HG02840 (cell line): ENCODE results near the gene DCBLD2.
"Not testable (repeated sequence)": the region's sequence is repeated elsewhere in the genome, so short reads cannot be mapped to it uniquely, and the experiment has no call there.

ENCODE experiments used
- ATAC-seq: cut with Tn5 transposase; IDR thresholded peaks from one replicate; pipeline ENCODE4 v1.9.1; 2021; ENCODE audit warnings: mild to moderate bottlenecking, moderate library complexity, moderate number of reproducible peaks; ENCODE audit not compliant: unreplicated experiment, low FRiP score

Gene DCBLD2

GRCh38 chr3:98894791-98895576 lies 6.5 kb downstream of the DCBLD2 start:
- ATAC-seq, result no peak

- ATAC-seq, result no peak
Observed at GRCh38 chr3:98893740-98894139, 7.8 kb downstream of the DCBLD2 start.

GRCh38 chr3:98892263-98892662 lies 9.2 kb downstream of the DCBLD2 start:
- ATAC-seq, result no peak

GRCh38 chr3:98890965-98891910 lies 10.3 kb downstream of the DCBLD2 start:
- no peak for ATAC-seq

GRCh38 chr3:98890181-98890835 lies 11.2 kb downstream of the DCBLD2 start:
- ATAC-seq, result no peak

GRCh38 chr3:98887684-98888083 lies 13.8 kb downstream of the DCBLD2 start:
- no peak for ATAC-seq

- no peak for ATAC-seq
Observed at GRCh38 chr3:98886525-98886924, 15.0 kb downstream of the DCBLD2 start.

GRCh38 chr3:98885851-98886250 lies 15.6 kb downstream of the DCBLD2 start:
- ATAC-seq, result no peak

GRCh38 chr3:98884675-98885371 lies 16.7 kb downstream of the DCBLD2 start:
- ATAC-seq, result no peak

GRCh38 chr3:98882614-98883333 lies 18.7 kb downstream of the DCBLD2 start:
- not testable (repeated sequence) for ATAC-seq

- no peak for ATAC-seq
Observed at GRCh38 chr3:98877132-98877531, 24.4 kb downstream of the DCBLD2 start.

- no peak for ATAC-seq
Observed at GRCh38 chr3:98875535-98875934, 26.0 kb downstream of the DCBLD2 start.

- ATAC-seq, result no peak
Observed at GRCh38 chr3:98874602-98875249, 26.8 kb downstream of the DCBLD2 start.

- no peak for ATAC-seq
Observed at GRCh38 chr3:98869391-98869790, 32.1 kb downstream of the DCBLD2 start.

GRCh38 chr3:98857971-98858370 lies 43.5 kb downstream of the DCBLD2 start:
- ATAC-seq, result not testable (repeated sequence)

GRCh38 chr3:98857258-98857657 lies 44.2 kb downstream of the DCBLD2 start:
- ATAC-seq, result not testable (repeated sequence)

GRCh38 chr3:98856724-98857123 lies 44.8 kb downstream of the DCBLD2 start:
- no peak for ATAC-seq

GRCh38 chr3:98855806-98856400 lies 45.6 kb downstream of the DCBLD2 start:
- ATAC-seq, result no peak

- no peak for ATAC-seq
Observed at GRCh38 chr3:98848108-98848507, 53.4 kb downstream of the DCBLD2 start.
